ENCODE results near the gene ADNP. TPM values are rescaled to one million over a fixed set of nuclear protein-coding genes. Genes with fewer than 3 reads are reported as not detected.

Gene ADNP
- total and polyA plus RNA-seq, 10 of the 15 experiments (the other 5 are each of a cell fraction or from before 2014, with no cell fraction given): 23.0 to 74.4 (median 34.9) TPM

DNA sequence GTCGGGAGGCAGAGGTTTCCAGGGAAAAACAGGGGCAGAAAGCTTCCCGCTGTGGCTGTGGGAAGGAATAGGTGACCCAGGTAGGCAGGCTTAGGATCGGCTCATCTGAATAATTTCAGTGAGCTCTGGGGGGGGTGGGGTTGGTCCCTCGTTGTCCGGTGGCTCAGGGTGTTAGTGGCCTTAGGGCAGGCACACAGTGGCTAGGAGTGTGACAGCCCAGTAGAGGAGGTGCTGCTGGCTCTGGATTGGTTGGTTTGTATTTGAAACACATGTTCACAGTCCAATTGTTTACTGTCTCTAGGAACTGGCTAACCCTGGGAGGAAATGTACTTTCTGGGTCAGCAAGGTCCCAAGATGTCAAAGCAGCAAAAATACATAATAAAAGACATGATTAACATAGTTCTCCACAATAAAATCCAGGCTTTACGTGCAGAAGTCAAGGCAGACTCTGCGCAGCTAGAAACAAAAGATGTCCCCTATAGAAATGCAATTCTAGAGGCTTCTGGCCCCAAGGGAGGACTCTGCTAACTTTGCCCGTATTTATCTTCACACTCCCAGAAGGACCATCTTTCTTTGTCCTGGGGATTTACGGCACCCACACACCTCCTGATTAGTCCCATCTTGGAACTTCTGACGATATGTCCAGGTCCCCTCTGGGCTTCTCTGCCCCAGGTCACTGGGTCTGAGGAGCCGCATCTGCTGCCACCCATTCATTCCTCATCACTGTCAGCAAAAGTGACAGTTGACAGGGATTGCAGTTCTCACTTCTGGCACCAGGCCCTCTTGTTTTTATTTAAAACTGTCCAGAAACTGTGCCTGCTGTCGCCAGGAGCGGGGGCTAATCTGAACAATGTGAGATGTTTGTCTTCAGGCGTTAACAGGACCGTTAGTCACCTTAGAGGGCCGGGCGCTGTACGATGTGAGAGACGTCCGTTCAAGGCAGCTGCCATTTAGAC, 46.1 kb upstream of the ADNP start (continued):
- TF ChIP-seq CHD4 (IDR thresholded peaks at IDR 0.05) (no peak), SRF (IDR thresholded peaks at IDR 0.05; ENCODE audit: low read depth in 2 of 2, low read length in 2 of 2) (no peak), JUND (IDR thresholded peaks at IDR 0.05; ENCODE audit: low read depth, low read length) (no peak), SMAD1 (IDR thresholded peaks at IDR 0.05; ENCODE audit: low read depth, partially characterized antibody) (no peak)
- TF ChIP-seq, protein P1, sequence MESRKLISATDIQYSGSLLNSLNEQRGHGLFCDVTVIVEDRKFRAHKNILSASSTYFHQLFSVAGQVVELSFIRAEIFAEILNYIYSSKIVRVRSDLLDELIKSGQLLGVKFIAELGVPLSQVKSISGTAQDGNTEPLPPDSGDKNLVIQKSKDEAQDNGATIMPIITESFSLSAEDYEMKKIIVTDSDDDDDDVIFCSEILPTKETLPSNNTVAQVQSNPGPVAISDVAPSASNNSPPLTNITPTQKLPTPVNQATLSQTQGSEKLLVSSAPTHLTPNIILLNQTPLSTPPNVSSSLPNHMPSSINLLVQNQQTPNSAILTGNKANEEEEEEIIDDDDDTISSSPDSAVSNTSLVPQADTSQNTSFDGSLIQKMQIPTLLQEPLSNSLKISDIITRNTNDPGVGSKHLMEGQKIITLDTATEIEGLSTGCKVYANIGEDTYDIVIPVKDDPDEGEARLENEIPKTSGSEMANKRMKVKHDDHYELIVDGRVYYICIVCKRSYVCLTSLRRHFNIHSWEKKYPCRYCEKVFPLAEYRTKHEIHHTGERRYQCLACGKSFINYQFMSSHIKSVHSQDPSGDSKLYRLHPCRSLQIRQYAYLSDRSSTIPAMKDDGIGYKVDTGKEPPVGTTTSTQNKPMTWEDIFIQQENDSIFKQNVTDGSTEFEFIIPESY (IDR thresholded peaks at IDR 0.05): no peak
- TF ChIP-seq, protein P2, sequence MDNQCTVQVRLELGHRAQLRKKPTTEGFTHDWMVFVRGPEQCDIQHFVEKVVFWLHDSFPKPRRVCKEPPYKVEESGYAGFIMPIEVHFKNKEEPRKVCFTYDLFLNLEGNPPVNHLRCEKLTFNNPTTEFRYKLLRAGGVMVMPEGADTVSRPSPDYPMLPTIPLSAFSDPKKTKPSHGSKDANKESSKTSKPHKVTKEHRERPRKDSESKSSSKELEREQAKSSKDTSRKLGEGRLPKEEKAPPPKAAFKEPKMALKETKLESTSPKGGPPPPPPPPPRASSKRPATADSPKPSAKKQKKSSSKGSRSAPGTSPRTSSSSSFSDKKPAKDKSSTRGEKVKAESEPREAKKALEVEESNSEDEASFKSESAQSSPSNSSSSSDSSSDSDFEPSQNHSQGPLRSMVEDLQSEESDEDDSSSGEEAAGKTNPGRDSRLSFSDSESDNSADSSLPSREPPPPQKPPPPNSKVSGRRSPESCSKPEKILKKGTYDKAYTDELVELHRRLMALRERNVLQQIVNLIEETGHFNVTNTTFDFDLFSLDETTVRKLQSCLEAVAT (IDR thresholded peaks at IDR 0.05): no peak
- TF ChIP-seq, protein P3, sequence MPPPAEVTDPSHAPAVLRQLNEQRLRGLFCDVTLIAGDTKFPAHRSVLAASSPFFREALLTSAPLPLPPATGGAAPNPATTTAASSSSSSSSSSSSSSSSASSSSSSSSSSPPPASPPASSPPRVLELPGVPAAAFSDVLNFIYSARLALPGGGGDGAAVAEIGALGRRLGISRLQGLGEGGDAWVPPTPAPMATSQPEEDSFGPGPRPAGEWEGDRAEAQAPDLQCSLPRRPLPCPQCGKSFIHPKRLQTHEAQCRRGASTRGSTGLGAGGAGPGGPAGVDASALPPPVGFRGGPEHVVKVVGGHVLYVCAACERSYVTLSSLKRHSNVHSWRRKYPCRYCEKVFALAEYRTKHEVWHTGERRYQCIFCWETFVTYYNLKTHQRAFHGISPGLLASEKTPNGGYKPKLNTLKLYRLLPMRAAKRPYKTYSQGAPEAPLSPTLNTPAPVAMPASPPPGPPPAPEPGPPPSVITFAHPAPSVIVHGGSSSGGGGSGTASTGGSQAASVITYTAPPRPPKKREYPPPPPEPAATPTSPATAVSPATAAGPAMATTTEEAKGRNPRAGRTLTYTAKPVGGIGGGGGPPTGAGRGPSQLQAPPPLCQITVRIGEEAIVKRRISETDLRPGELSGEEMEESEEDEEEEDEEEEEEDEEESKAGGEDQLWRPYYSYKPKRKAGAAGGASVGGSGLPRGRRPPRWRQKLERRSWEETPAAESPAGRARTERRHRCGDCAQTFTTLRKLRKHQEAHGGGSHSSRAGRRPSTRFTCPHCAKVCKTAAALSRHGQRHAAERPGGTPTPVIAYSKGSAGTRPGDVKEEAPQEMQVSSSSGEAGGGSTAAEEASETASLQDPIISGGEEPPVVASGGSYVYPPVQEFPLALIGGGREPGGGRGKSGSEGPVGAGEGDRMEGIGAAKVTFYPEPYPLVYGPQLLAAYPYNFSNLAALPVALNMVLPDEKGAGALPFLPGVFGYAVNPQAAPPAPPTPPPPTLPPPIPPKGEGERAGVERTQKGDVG (CRISPR knock-in tag; IDR thresholded peaks at IDR 0.05): no peak

Data from GM12878 (cell line).